GM21360 (cell line): Measurements from ENCODE around the gene IGLON5.

Experiments used
- ATAC-seq: cut with Tn5 transposase; IDR thresholded peaks from one replicate; pipeline ENCODE4 v1.9.1; 2021; ENCODE audit warnings: mild to moderate bottlenecking, moderate library complexity; ENCODE audit not compliant: unreplicated experiment

IGLON5 gene

GRCh38 chr19:51361239-51361638, 49.8 kb downstream of the IGLON5 start:
- ATAC-seq: no peak

- no peak for ATAC-seq
Measured at GRCh38 chr19:51364200-51365106, 53.0 kb downstream of the IGLON5 start.

GRCh38 chr19:51365211-51365964, 53.9 kb downstream of the IGLON5 start:
- ATAC-seq: no peak

- ATAC-seq: no peak
Measured at GRCh38 chr19:51365965-51366388, 54.5 kb downstream of the IGLON5 start, which contains the start of gene ETFB. ETFB (minus strand) TSS chr19:51366388; CDS start chr19:51366326, 62 bp downstream.

- ATAC-seq: peak; percentile 39
Measured at GRCh38 chr19:51366389-51367254, 55.2 kb downstream of the IGLON5 start.

GRCh38 chr19:51367255-51367564, 55.8 kb downstream of the IGLON5 start:
- ATAC-seq: peak; percentile 22

GRCh38 chr19:51367565-51368365, 56.3 kb downstream of the IGLON5 start:
- ATAC-seq: peak; percentile 65

GRCh38 chr19:51368366-51369282, 57.2 kb downstream of the IGLON5 start, which contains the start of gene CLDND2:
CLDND2 (minus strand) TSS chr19:51369003; CDS start chr19:51368577, 426 bp downstream.
- ATAC-seq: no peak

- no peak for ATAC-seq
Measured at GRCh38 chr19:51370230-51370629, 58.8 kb downstream of the IGLON5 start.

GRCh38 chr19:51371186-51371690, 59.8 kb downstream of the IGLON5 start:
- no peak for ATAC-seq

GRCh38 chr19:51372021-51372648, 60.7 kb downstream of the IGLON5 start:
- ATAC-seq: no peak

GRCh38 chr19:51372649-51373504, 61.4 kb downstream of the IGLON5 start, which contains the start of gene NKG7:
NKG7 (minus strand) TSS chr19:51372654; CDS start chr19:51372535, 119 bp downstream.
- no peak for ATAC-seq

GRCh38 chr19:51375504-51376221, 64.2 kb downstream of the IGLON5 start:
- no peak for ATAC-seq

GRCh38 chr19:51377422-51377821, 66.0 kb downstream of the IGLON5 start:
- ATAC-seq: no peak

GRCh38 chr19:51380379-51380778, 68.9 kb downstream of the IGLON5 start:
- ATAC-seq: no peak
